NB4 (cell line): ENCODE measurements around the gene HOXA4.

Experiments used
- CTCF ChIP-seq: IDR thresholded peaks from one replicate; pipeline ENCODE4 v1.5.1; 2012; ENCODE audit warnings: low read depth, low read length
- MAX ChIP-seq: IDR thresholded peaks from 2 replicates; pipeline ENCODE4 v1.6.1; 2011; ENCODE audit warnings: low read depth, low read length
- MYC ChIP-seq: IDR thresholded peaks from 2 replicates; pipeline ENCODE4 v1.6.1; 2011; ENCODE audit warnings: low read depth, low read length
- POLR2A ChIP-seq: IDR thresholded peaks from 2 replicates; pipeline ENCODE4 v1.6.1; 2011; ENCODE audit warnings: mild to moderate bottlenecking; ENCODE audit not compliant: insufficient read length; ENCODE audit errors: extremely low read depth

GRCh38 chr7:27106181-27106900, 24.2 kb downstream of the HOXA4 start:
- no peak for TF ChIP-seq CTCF
- no peak for TF ChIP-seq MAX
- no peak for TF ChIP-seq POLR2A
- no peak for TF ChIP-seq MYC
